ENCODE results near the gene HMGCS1. TPM values are rescaled to one million over a fixed set of nuclear protein-coding genes. Genes with fewer than 3 reads are reported as not detected.
A peak's percentile ranks its signal among the peaks of the same experiment; 100 is the strongest.
"Not testable (repeated sequence)": the region's sequence is repeated elsewhere in the genome, so short reads cannot be mapped to it uniquely, and the experiment has no call there.

The HMGCS1 gene
- total RNA-seq, 1 donor from 2014 or later, result 64.3 TPM

- Histone ChIP-seq H3K27me3 (ENCODE audit: control insufficient read depth, insufficient read depth, low read length) (no peaks in the 10 kb centered on the region), H3K4me3 (ENCODE audit: low read depth, low read length) (peak overlapping the region; percentile 99), H3K36me3 (ENCODE audit: control insufficient read depth, insufficient read depth, low read length) (no peaks in the 10 kb centered on the region)
- no peak for DNase-seq (ENCODE audit: low read depth)
- TF ChIP-seq, protein P1, sequence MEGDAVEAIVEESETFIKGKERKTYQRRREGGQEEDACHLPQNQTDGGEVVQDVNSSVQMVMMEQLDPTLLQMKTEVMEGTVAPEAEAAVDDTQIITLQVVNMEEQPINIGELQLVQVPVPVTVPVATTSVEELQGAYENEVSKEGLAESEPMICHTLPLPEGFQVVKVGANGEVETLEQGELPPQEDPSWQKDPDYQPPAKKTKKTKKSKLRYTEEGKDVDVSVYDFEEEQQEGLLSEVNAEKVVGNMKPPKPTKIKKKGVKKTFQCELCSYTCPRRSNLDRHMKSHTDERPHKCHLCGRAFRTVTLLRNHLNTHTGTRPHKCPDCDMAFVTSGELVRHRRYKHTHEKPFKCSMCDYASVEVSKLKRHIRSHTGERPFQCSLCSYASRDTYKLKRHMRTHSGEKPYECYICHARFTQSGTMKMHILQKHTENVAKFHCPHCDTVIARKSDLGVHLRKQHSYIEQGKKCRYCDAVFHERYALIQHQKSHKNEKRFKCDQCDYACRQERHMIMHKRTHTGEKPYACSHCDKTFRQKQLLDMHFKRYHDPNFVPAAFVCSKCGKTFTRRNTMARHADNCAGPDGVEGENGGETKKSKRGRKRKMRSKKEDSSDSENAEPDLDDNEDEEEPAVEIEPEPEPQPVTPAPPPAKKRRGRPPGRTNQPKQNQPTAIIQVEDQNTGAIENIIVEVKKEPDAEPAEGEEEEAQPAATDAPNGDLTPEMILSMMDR (IDR thresholded peaks at IDR 0.05; ENCODE audit: insufficient read depth, low read length, poor library complexity, severe bottlenecking), result no peak
These were observed 1.0 kb downstream of the HMGCS1 start for GRCh38 chr5:43312076-43312661.

GRCh38 chr5:43309637-43310036 lies 3.6 kb downstream of the HMGCS1 start:
- Histone ChIP-seq H3K27me3 (ENCODE audit: control insufficient read depth, insufficient read depth, low read length) (no peaks in the 10 kb centered on the region), H3K36me3 (ENCODE audit: control insufficient read depth, insufficient read depth, low read length) (no peaks in the 10 kb centered on the region), H3K4me3 (ENCODE audit: low read depth, low read length) (no peak overlapping the region)
- TF ChIP-seq, protein P1 (IDR thresholded peaks at IDR 0.05; ENCODE audit: insufficient read depth, low read length, poor library complexity, severe bottlenecking), result no peak
- no peak for DNase-seq (ENCODE audit: low read depth)

- TF ChIP-seq, protein P1 (IDR thresholded peaks at IDR 0.05; ENCODE audit: insufficient read depth, low read length, poor library complexity, severe bottlenecking), result no peak
- H3K4me3 ChIP-seq (ENCODE audit: low read depth, low read length), result no peak overlapping the region
These were observed 4.1 kb downstream of the HMGCS1 start for GRCh38 chr5:43309122-43309521.

DNA sequence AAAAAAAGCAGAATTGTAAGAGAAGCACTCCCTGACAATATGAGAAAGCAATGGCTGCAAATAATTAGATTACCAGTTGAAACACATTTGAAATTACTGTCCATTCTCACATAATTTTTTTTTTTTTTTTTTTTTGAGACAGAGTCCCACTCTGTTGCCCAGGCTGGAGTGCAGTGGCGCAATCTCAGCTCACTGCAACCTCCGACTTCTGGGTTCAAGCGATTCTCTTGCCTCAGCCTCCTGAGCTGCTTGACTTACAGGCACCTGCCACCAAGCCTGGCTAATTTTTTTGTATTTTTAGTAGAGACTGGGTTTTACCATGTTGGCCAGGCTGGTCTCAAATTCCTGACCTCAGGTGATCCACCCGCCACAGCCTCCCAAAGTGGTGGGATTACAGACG lies 6.3 kb downstream of the HMGCS1 start:
- not testable (repeated sequence) for DNase-seq (ENCODE audit: low read depth); H3K36me3 ChIP-seq (ENCODE audit: control insufficient read depth, insufficient read depth, low read length); H3K4me3 ChIP-seq (ENCODE audit: low read depth, low read length); H3K27me3 ChIP-seq (ENCODE audit: control insufficient read depth, insufficient read depth, low read length)

More at GRCh38 chr5:43309122-43309521, 4.1 kb downstream of the HMGCS1 start:
- Histone ChIP-seq H3K27me3 (ENCODE audit: control insufficient read depth, insufficient read depth, low read length) (no peaks in the 10 kb centered on the region), H3K36me3 (ENCODE audit: control insufficient read depth, insufficient read depth, low read length) (no peaks in the 10 kb centered on the region)
- no peak for DNase-seq (ENCODE audit: low read depth)

DNA sequence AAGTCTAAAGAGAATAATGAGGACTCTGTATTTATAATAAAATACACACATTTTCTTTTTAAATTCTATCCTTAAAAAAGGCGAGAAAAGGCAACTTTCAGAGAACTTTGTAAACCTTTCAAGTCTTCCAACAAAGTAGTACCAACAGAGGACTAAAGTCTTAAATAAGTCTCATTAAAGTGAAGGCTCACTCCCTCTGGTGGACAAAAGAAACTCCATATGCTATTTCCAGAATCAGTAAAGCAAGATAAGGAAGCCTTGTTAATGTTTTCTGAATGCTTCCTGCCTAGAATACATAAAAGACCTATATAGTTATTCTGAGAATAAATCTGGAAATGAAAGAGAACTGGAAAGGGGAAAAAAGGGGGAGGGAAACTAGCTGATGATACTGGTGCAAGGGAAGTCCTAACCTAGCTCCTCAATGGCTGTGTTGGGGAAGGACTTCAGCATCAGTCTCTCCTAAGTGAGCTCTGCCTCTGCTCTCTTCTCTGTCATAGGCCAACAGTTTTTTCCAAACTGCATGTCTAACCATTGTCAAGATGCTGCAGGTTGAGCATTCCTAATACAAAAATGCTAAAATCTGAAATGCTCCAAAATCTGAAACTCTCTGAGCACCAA lies 7.2 kb downstream of the HMGCS1 start:
- H3K4me3 ChIP-seq (ENCODE audit: low read depth, low read length), result no peak overlapping the region
- TF ChIP-seq, protein P1 (IDR thresholded peaks at IDR 0.05; ENCODE audit: insufficient read depth, low read length, poor library complexity, severe bottlenecking), result peak; percentile 62
- no peak for DNase-seq (ENCODE audit: low read depth)
- H3K27me3 ChIP-seq (ENCODE audit: control insufficient read depth, insufficient read depth, low read length), result no peaks in the 10 kb centered on the region
- H3K36me3 ChIP-seq (ENCODE audit: control insufficient read depth, insufficient read depth, low read length), result no peaks in the 10 kb centered on the region

GRCh38 chr5:43304525-43304924 lies 8.7 kb downstream of the HMGCS1 start:
- DNase-seq (ENCODE audit: low read depth), result no peak
- Histone ChIP-seq H3K4me3 (ENCODE audit: low read depth, low read length) (no peak overlapping the region), H3K36me3 (ENCODE audit: control insufficient read depth, insufficient read depth, low read length) (no peaks in the 10 kb centered on the region), H3K27me3 (ENCODE audit: control insufficient read depth, insufficient read depth, low read length) (no peaks in the 10 kb centered on the region)
- TF ChIP-seq, protein P1 (IDR thresholded peaks at IDR 0.05; ENCODE audit: insufficient read depth, low read length, poor library complexity, severe bottlenecking), result no peak

All from kidney epithelial cell (primary cell).